Kidney (tissue), 14 donors: ENCODE data around the gene ABLIM2. TPM values are rescaled to one million over a fixed set of nuclear protein-coding genes. Genes with fewer than 3 reads are reported as not detected.

Experiments used
- DNase-seq, 5 donors: peaks; one replicate each; pipeline ENCODE4 v3.0.0-alpha.2; 2013 to 2020
- FAIRE-seq: peaks from 2 replicates; lab custom pipeline; 2012; peaks lifted over from hg19 to GRCh38; lab: Jason Lieb, UNC
- H3K27ac ChIP-seq, 2 donors: one replicate each; pipeline ENCODE4 v1.7.0; 2013; ENCODE audit warnings: low read depth in 2 of 2, low read length in 2 of 2, inconsistent platforms in 1 of 2
- H3K27me3 ChIP-seq: one replicate; pipeline ENCODE4 v1.7.1; 2013; ENCODE audit warnings: low read length, inconsistent platforms; ENCODE audit not compliant: control insufficient read depth, insufficient read depth
- H3K36me3 ChIP-seq, 3 donors: one replicate each; pipeline versions ENCODE4 v1.7.0 to v1.7.1; 2013; ENCODE audit warnings: low read length in 3 of 3, control low read depth in 1 of 3, inconsistent platforms in 1 of 3; ENCODE audit not compliant: insufficient read depth in 3 of 3, control insufficient read depth in 2 of 3
- H3K4me1 ChIP-seq, 3 donors: one replicate each; pipeline versions ENCODE4 v1.7.0 to v1.7.1; 2013; ENCODE audit warnings: low read length in 3 of 3, inconsistent platforms in 1 of 3, low read depth in 1 of 3; ENCODE audit not compliant: control insufficient read depth in 2 of 3, insufficient read depth in 2 of 3
- H3K4me3 ChIP-seq, 3 donors: one replicate each; pipeline versions ENCODE4 v1.7.0 to v1.8.1; 2013; ENCODE audit warnings: low read length in 3 of 3, control low read depth in 1 of 3, inconsistent platforms in 1 of 3
- H3K9ac ChIP-seq, 3 donors: one replicate each; pipeline versions ENCODE4 v1.7.0 to v1.7.1; 2013; ENCODE audit warnings: low read length in 3 of 3, control low read depth in 1 of 3, inconsistent platforms in 1 of 3
- H3K9me3 ChIP-seq, 3 donors: one replicate each; pipeline versions ENCODE4 v1.7.0 to v1.7.1; 2013; ENCODE audit warnings: low read length in 3 of 3, control low read depth in 1 of 3, inconsistent platforms in 1 of 3; ENCODE audit not compliant: control insufficient read depth in 2 of 3, insufficient read depth in 1 of 3
- CTCF ChIP-seq: IDR thresholded peaks from 3 replicates; pipeline ENCODE4 v1.5.1; 2012; ENCODE audit warnings: mild to moderate bottlenecking, moderate library complexity, borderline replicate concordance; ENCODE audit not compliant: insufficient read depth; ENCODE audit errors: extremely low read depth
- intact Hi-C: fragments of 100-400 bp; cut with DNase I; formaldehyde crosslinking; loops from one replicate; pipeline ENCODE4 v1.11.1; 2022
- polyA plus RNA-seq: library from polyadenylated mRNA; stranded (reverse); fragments of 350-450 nt; fragmentation: Illumina TruSeq; extraction: RNeasy Lipid Tissue Mini Kit (QIAGEN cat#74804); gene quantifications from one replicate; pipeline ENCODE4 v1.2.3, GENCODE V29; 2014; ENCODE audit warnings: low read depth, low replicate concordance; ENCODE audit not compliant: insufficient read depth
- total RNA-seq: library from RNA; stranded (reverse); fragmentation: NEBNext Ultra II Directional; extraction: Animal tissue kit (Norgen Biotek cat#: 25700); gene quantifications from one replicate; pipeline ENCODE4 v1.2.1, GENCODE V29; 2021
- donor health status: control.
- donor health status: control.
- donor health status: control.
- donor health status: control.
- donor health status: control.
- donor health status: DM: yes; HTN: yes; CAD: no.
- donor health status: Normal renal cell carcinoma (clear cell type).

ABLIM2 gene
- total and polyA plus RNA-seq, 2 donors from 2014 or later, result 9.5 to 23.3 TPM

- Histone ChIP-seq H3K4me3 (no peak overlapping the region), H3K4me1 (peaks cover 0 to 7% (median 5%) of the 10 kb centered on the region in 3 donors), H3K9ac (no peak overlapping the region), H3K9me3 (peaks cover 0 to 9% (median 0%) of the 10 kb centered on the region in 3 donors), H3K27ac (no peak overlapping the region), H3K36me3 (no peaks in the 10 kb centered on the region), H3K27me3 (no peaks in the 10 kb centered on the region)
- intact Hi-C loops, result no loop called here
- no peak for DNase-seq
- no peak for FAIRE-seq
- TF ChIP-seq CTCF, result no peak
These were observed 6.1 kb upstream of the ABLIM2 start for GRCh38 chr4:8164687-8165086.

- peaks cover 0 to 9% (median 0%) of the 10 kb centered on the region in 3 donors for H3K9me3 ChIP-seq
- no peak overlapping the region for H3K4me3 ChIP-seq
- no peak overlapping the region for H3K9ac ChIP-seq
- FAIRE-seq (no peak), DNase-seq (no peak)
- H3K36me3 ChIP-seq, result no peaks in the 10 kb centered on the region
- intact Hi-C loops, result no loop called here
- H3K27ac ChIP-seq, result no peak overlapping the region
- no peak for TF ChIP-seq CTCF
- peaks cover 0 to 12% (median 6%) of the 10 kb centered on the region in 3 donors for H3K4me1 ChIP-seq
- H3K27me3 ChIP-seq, result no peaks in the 10 kb centered on the region
These were observed 5.6 kb upstream of the ABLIM2 start for GRCh38 chr4:8164194-8164565.

- Histone ChIP-seq H3K9me3 (peaks cover 0 to 5% (median 0%) of the 10 kb centered on the region in 3 donors), H3K36me3 (no peaks in the 10 kb centered on the region), H3K27ac (no peak overlapping the region), H3K4me1 (peaks cover 0 to 12% (median 6%) of the 10 kb centered on the region in 3 donors), H3K27me3 (no peaks in the 10 kb centered on the region), H3K9ac (no peak overlapping the region), H3K4me3 (no peak overlapping the region)
- no peak for TF ChIP-seq CTCF
- DNase-seq, result no peak
- intact Hi-C loops, result no loop called here
- no peak for FAIRE-seq
These were observed 5.0 kb upstream of the ABLIM2 start for GRCh38 chr4:8163436-8164193.
